ENCODE results near the gene DDIT4L. TPM values are rescaled to one million over a fixed set of nuclear protein-coding genes. Genes with fewer than 3 reads are reported as not detected.

DDIT4L gene
- polyA plus RNA-seq, 1 experiment, result 1.6 TPM

GRCh38 chr4:100166297-100167039, 23.8 kb downstream of the DDIT4L start:
- DNase-seq (ENCODE audit: low read depth), result no peak
- no peaks in the 10 kb centered on the region for H3K36me3 ChIP-seq (ENCODE audit: control insufficient read depth, insufficient read depth, low read length)
- no peak overlapping the region for H3K4me3 ChIP-seq (ENCODE audit: low read depth, low read length)
- CTCF ChIA-PET, result interaction anchor here (1.3 kb wide), 1 partner anchor 29 kb away, joined by 3 read pairs; no protein-coding TSS in a partner anchor
- no peaks in the 10 kb centered on the region for H3K27me3 ChIP-seq (ENCODE audit: control insufficient read depth, insufficient read depth, low read length)
- POLR2A ChIA-PET, result no interaction called here
- TF ChIP-seq CTCF (IDR thresholded peaks at IDR 0.05; ENCODE audit: insufficient read depth, low read depth, low read length), result no peak

DNA sequence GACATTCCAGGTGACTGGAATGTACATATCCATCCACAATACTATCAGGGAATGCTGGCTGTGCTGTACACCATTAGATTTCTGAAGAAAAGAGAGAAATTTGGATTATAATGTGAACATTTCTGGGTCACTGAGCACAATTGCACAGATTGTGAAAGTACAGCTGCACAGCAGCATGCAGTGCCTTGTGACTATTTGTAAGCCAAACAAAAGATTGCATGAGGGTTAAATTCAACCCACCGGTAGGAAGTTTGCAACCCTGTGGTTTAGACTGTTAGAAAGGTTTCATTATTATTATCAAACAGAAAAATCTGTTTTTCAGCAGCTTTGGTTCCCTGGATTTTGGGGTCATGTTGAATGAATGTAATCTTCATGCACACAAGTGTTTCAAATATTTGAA, 24.5 kb downstream of the DDIT4L start:
- H3K27me3 ChIP-seq (ENCODE audit: control insufficient read depth, insufficient read depth, low read length), result no peaks in the 10 kb centered on the region
- ChIA-PET POLR2A (interaction anchor here (0.6 kb wide), 1 partner anchor 9 kb away, joined by 3 read pairs; no protein-coding TSS in a partner anchor), CTCF (interaction anchor here (1.3 kb wide), 1 partner anchor 28 kb away, joined by 3 read pairs; no protein-coding TSS in a partner anchor)
- TF ChIP-seq CTCF (IDR thresholded peaks at IDR 0.05; ENCODE audit: insufficient read depth, low read depth, low read length), result no peak
- no peak overlapping the region for H3K4me3 ChIP-seq (ENCODE audit: low read depth, low read length)
- no peak for DNase-seq (ENCODE audit: low read depth)
- H3K36me3 ChIP-seq (ENCODE audit: control insufficient read depth, insufficient read depth, low read length), result no peaks in the 10 kb centered on the region

DNA sequence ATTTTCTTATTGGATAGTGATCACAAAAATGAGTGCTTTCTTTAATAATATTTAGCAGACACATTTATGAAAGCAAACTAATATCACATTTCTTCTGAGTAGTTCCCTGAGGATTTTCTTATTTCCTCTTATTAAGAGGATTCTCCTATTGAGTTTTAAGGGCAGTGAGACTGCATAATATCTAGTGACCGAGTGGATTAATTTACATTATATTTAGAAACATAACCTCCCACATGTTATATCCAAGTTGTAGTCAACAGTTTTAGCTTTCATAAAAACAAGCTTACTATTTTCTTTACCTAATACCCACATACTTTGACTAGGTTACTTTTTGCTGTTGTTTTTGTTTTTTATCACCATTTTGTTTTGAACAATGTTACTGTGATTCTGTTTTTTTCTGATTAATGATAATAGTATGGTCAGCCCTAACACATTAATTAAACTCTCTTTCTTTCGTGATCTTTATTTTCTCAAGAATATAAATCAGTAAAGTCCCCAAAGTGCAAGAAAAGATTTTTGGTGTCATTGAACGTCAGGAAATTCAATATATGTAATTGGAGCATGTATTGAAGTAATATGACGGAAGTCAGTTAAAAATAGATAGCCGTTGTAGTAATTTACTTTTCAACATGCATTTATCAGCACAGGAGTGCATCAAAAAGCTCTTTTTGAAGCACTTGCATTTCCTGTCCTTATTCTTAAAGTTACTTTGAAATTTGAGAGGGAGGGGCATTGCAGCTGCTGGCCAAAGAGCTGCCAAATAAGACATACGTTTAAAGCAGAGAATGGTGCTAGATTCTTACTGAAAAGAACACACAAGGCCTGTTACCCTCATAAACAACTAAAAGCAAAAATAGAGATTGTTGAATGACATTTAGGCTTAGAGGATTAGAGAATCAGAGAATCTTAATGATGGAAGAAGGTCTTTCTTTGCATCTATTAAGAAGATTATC, 25.2 kb downstream of the DDIT4L start:
- no peak for TF ChIP-seq CTCF (IDR thresholded peaks at IDR 0.05; ENCODE audit: insufficient read depth, low read depth, low read length)
- no peak for DNase-seq (ENCODE audit: low read depth)
- POLR2A ChIA-PET, result interaction anchor here (0.6 kb wide), 1 partner anchor 10 kb away, joined by 3 read pairs; no protein-coding TSS in a partner anchor
- CTCF ChIA-PET, result interaction anchor here (1.3 kb wide), 2 partner anchors 28 to 72 kb away, joined by 3 read pairs; no protein-coding TSS in a partner anchor
- Histone ChIP-seq H3K4me3 (ENCODE audit: low read depth, low read length) (no peak overlapping the region), H3K27me3 (ENCODE audit: control insufficient read depth, insufficient read depth, low read length) (no peaks in the 10 kb centered on the region), H3K36me3 (ENCODE audit: control insufficient read depth, insufficient read depth, low read length) (no peaks in the 10 kb centered on the region)

DNA sequence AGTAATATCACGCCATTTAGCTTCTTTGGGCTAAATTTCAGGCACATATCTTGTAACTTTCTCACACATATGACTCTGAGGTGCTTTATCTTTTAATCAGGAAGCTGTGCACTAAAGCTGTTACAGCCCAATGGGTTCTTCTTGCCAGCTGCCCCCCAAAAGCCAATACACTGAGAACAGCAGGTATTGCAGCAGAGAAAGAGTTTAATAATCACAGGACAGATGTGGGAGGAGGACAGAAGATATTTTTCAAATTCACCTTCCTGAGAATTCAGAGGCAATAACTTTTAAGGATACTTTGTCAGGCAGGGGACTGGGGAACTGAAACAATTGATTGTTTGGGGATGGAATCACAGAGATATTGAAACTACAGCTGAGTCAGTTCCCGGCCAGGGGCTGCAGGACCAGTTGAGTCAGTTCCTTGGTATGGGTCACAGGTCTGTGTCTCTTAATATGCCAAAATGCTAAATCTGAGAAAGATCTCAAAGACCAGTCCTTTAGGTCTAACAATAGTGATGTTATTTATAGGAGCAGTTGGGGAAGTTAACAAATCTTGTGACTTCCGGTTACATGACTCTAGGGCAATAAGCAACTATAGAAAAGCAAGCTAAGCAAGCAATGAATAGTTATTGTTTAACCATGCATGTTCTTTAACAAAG, 28.1 kb downstream of the DDIT4L start:
- POLR2A ChIA-PET, result no interaction called here
- Histone ChIP-seq H3K4me3 (ENCODE audit: low read depth, low read length) (no peak overlapping the region), H3K36me3 (ENCODE audit: control insufficient read depth, insufficient read depth, low read length) (no peaks in the 10 kb centered on the region), H3K27me3 (ENCODE audit: control insufficient read depth, insufficient read depth, low read length) (no peaks in the 10 kb centered on the region)
- CTCF ChIA-PET, result no interaction called here
- no peak for DNase-seq (ENCODE audit: low read depth)
- TF ChIP-seq CTCF (IDR thresholded peaks at IDR 0.05; ENCODE audit: insufficient read depth, low read depth, low read length), result no peak

All from BJ (cell line).